GM18505 (cell line): ENCODE results near the gene FOSL2.
"Not testable (repeated sequence)": the region's sequence is repeated elsewhere in the genome, so short reads cannot be mapped to it uniquely, and the experiment has no call there.

Experiments
- ATAC-seq: cut with Tn5 transposase; IDR thresholded peaks from one replicate; pipeline ENCODE4 v1.9.1; 2021; ENCODE audit not compliant: unreplicated experiment
- POLR2A ChIP-seq: IDR thresholded peaks from 4 replicates; pipeline ENCODE4 v1.6.1; 2011; ENCODE audit warnings: borderline replicate concordance; ENCODE audit not compliant: insufficient read depth, insufficient read length; ENCODE audit errors: extremely low read depth

Gene FOSL2

DNA sequence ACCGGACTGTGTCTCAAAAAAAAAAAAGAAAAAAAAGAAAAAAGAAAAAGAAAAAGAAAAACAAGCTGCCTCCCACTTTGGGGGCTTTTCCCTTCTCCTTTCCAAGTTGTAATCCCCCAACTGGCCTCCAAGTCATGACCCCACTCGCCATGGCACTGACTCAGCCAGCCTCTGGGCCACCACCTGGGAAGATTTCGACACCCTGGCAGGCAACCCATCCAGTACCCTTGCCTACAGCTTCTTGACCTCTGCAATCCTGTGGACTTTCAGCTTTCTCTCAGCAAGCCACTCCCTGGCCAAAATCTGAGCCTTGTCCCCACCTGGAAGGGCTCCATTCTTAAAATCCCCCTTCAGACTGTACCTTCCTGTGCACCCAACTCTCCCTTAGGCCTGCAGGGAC lies 22.3 kb upstream of the FOSL2 start:
- no peak for ATAC-seq

GRCh38 chr2:28371728-28372127 lies 20.9 kb upstream of the FOSL2 start:
- ATAC-seq, result not testable (repeated sequence)

More for the DNA sequence above, 22.3 kb upstream of the FOSL2 start:
- TF ChIP-seq POLR2A, result no peak

- TF ChIP-seq POLR2A, result no peak
- no peak for ATAC-seq
Observed at GRCh38 chr2:28373854-28374253, 18.8 kb upstream of the FOSL2 start.

DNA sequence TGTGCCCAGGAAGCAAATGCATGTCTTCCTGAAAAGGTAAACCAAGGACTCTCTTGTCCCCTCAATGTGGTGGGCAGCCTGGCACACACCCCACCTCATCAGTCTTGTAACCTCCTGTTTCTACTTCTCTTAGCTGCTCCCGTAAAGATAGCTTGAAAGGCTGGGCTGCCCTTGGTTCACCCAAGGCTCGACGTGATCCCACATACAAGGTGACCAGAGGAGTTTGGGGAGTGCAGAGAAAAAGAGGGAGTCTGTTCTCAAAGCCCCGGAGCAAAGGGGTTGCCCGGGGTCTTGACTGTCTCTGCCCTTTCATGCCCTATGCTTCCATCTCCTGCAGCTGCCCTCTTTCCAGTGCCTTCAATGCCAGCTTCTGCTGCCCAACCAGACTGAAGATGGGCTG lies 18.3 kb upstream of the FOSL2 start:
- no peak for TF ChIP-seq POLR2A
- no peak for ATAC-seq

- no peak for TF ChIP-seq POLR2A
- no peak for ATAC-seq
Observed at GRCh38 chr2:28375236-28375635, 17.4 kb upstream of the FOSL2 start.

GRCh38 chr2:28375742-28376631 lies 16.7 kb upstream of the FOSL2 start:
- no peak for ATAC-seq
- TF ChIP-seq POLR2A, result no peak

DNA sequence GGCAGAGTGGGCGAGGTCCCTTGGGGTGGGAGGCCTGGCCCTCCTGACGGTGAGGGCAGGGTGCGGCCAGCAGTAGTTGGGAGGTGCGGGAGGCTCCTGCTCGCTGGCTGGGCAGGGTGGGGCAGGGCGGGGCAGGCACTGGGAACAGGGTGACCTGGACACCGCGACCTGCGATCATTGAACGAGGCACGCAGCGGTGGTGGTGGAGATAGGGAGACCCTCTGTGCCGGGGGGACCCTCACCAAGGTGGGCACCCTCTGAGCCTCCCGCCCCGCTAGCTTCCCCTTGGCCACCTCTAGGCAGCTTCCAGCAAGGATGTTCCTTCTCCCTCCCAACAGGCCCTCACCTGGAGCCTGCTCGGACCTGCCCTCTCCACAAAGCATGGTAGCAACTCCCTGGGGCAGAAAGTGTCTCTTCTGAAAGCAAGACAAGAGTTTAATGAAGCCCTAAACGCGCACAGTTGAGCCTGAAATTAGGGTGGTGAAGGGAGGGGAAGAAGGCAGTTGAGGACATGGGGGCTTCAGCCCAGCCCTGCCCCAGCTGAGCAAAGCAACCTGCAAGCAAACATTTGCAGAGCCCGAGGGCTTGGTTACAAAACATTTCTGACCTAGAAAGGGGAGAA lies 15.4 kb upstream of the FOSL2 start:
- ATAC-seq, result no peak
- TF ChIP-seq POLR2A, result no peak

- ATAC-seq, result no peak
- no peak for TF ChIP-seq POLR2A
Observed at GRCh38 chr2:28377984-28378678, 14.5 kb upstream of the FOSL2 start.

- ATAC-seq, result no peak
- no peak for TF ChIP-seq POLR2A
Observed at GRCh38 chr2:28378679-28379584, 13.7 kb upstream of the FOSL2 start.

- ATAC-seq, result no peak
- no peak for TF ChIP-seq POLR2A
Observed at GRCh38 chr2:28380219-28380618, 12.4 kb upstream of the FOSL2 start.

GRCh38 chr2:28381225-28382180 lies 11.2 kb upstream of the FOSL2 start:
- TF ChIP-seq POLR2A, result no peak
- ATAC-seq, result no peak

DNA sequence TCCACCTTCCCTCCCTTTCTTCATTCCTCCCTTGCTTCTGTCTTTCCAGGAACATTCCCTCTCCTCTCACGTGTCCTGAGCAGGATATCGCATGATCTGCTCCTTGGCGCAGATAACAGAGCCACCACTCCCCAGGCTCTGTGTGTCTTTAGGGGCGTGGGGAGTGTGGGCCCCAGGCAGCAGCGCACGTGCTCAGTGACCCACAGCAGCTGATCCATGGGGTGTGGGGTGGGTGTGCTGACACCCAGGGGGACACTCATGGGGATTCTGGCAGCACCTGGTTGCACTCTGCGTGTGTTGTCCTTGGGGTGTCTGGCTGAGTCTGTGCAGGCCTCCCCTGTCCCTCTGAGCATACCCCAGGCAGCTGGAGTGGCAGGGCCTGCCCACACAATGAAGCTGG lies 9.9 kb upstream of the FOSL2 start:
- no peak for TF ChIP-seq POLR2A
- no peak for ATAC-seq

- TF ChIP-seq POLR2A, result no peak
- ATAC-seq, result no peak
Observed at GRCh38 chr2:28387082-28387960, 5.3 kb upstream of the FOSL2 start.
